ENCODE results near the gene STK16.

STK16 gene

GRCh38 chr2:219274361-219274921 is 29.2 kb downstream of the STK16 start:
- DNase-seq (ENCODE audit: extremely low read depth, low read depth) = peak; percentile 30

GRCh38 chr2:219277703-219278654 is 32.7 kb downstream of the STK16 start:
- DNase-seq (ENCODE audit: extremely low read depth, low read depth) = peak; percentile 44
- TF ChIP-seq CTCF (IDR thresholded peaks at IDR 0.05; ENCODE audit: low read depth, low read length) = peak; percentile 98

More at GRCh38 chr2:219274361-219274921, 29.2 kb downstream of the STK16 start:
- TF ChIP-seq CTCF (IDR thresholded peaks at IDR 0.05; ENCODE audit: low read depth, low read length) = no peak

- no peak for DNase-seq (ENCODE audit: extremely low read depth, low read depth)
- no peak for TF ChIP-seq CTCF (IDR thresholded peaks at IDR 0.05; ENCODE audit: low read depth, low read length)
Measured at GRCh38 chr2:219278655-219279150, 33.4 kb downstream of the STK16 start.

- peak; percentile 98 for DNase-seq (ENCODE audit: extremely low read depth, low read depth)
- TF ChIP-seq CTCF (IDR thresholded peaks at IDR 0.05; ENCODE audit: low read depth, low read length) = 0 out of 2 replicates have a peak, but pooled peaks have one; percentile 1
Measured at GRCh38 chr2:219279151-219279915, 34.1 kb downstream of the STK16 start, which contains the start of gene DNAJB2. Gene DNAJB2 (plus strand): TSS chr2:219279366. CDS start chr2:219279834, 468 bp downstream.

- TF ChIP-seq CTCF (IDR thresholded peaks at IDR 0.05; ENCODE audit: low read depth, low read length) = 0 out of 2 replicates have a peak, but pooled peaks have one; percentile 0
- DNase-seq (ENCODE audit: extremely low read depth, low read depth) = no peak
Measured at GRCh38 chr2:219279916-219280516, 34.7 kb downstream of the STK16 start.

GRCh38 chr2:219280651-219281050 is 35.4 kb downstream of the STK16 start:
- DNase-seq (ENCODE audit: extremely low read depth, low read depth) = no peak
- TF ChIP-seq CTCF (IDR thresholded peaks at IDR 0.05; ENCODE audit: low read depth, low read length) = no peak

Data from AG09319 (cell line).